ENCODE results near the gene CNTN5.
"Not testable (repeated sequence)": the region's sequence is repeated elsewhere in the genome, so short reads cannot be mapped to it uniquely, and the experiment has no call there.

The CNTN5 gene

DNA sequence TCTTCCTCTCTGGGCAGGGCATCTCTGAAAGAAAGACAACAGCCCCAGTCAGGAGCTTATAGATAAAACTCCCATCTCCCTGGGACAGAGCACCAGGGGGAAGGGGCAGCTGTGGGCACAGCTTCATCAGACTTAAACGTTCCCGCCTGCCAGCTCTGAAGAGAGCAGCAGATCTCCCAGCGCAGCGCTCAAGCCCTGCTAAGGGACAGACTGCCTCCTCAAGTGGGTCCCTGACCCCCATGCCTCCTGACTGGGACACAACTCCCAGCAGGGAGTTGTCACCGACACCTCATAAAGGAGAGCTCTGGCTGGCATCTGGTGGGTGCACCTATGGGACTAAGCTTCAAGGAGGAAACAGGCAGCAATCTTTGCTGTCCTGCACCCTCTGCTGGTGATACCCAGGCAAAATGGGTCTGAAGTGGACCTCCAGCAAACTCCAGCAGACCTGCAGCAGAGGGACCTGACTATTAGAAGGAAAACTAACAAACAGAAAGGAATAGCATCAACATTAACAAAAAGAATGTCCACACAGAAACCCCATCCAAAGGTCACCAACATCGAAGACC is 1236.6 kb downstream of the CNTN5 start:
- not testable (repeated sequence) for DNase-seq

DNA sequence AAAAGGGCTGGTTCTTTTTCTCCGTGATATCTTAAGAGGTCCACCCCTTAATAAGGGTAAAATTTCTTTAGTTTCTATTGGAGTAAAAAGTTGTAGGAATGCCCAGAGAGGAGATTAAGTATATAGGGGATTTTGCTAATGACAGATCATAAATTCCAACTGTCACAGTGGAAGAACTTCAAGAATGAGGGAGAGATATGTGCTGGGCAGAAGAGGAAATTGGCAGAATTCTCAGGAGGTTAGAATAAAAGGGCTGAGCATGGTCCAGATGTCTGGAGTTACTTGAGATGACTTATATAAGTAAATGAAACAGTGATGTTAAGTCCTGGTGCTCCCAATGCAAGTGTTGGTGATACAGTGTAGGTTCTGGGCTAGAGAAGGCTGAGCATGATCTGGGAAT is 1248.8 kb downstream of the CNTN5 start:
- DNase-seq, result no peak

DNA sequence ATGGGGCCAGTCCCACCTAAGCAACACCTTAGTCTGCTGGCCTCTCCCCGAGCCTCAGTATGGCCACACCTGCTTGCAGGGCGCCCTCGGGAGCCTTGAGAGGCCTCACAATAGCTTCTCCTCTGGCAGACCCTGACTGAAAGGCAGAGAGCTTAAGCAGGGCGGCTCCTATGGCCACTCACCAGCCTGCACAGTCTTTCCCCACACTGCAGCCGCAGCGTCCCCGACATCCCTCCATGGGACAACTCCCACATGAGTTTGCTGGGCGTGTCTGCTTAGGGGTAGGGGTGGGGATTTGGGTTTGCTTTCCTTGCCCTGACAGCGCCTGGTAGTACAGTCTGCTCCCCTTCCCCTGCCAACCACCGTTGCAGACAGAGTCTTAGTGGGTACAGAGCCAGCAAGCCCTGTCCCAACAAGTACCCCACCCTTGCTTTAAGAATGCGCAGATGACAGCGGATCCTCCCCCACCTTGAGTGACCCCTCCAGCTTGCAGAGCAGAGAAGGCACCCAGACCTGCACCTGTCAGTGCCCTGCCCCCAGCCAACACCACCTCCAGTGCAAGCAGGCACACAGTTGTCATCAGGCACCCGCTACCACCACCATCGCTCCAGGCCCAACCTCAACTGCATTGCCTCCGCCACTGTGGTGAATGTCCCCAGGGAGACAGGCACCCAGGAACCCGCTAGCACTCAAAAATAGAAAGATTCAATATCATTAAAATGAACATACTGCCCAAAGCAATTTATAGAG is 1252.5 kb downstream of the CNTN5 start:
- DNase-seq, result no peak

DNA sequence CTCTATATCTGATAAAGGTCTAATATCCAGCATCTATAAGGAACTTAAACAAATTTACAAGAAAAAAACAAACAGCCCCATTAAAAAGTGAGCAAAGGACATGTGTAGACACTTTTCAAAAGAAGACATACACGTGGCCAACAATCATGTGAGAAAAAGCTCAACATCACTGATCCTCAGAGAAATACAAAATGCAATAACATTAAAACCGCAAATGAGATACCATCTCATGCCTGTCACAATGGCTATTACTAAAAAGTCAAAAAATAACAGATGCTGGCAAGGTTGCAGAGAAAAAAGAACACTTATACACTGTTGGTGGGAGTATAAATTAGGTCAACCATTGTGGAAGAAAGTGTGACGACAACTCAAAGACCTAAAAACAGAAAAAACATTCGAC is 1253.7 kb downstream of the CNTN5 start:
- not testable (repeated sequence) for DNase-seq

DNA sequence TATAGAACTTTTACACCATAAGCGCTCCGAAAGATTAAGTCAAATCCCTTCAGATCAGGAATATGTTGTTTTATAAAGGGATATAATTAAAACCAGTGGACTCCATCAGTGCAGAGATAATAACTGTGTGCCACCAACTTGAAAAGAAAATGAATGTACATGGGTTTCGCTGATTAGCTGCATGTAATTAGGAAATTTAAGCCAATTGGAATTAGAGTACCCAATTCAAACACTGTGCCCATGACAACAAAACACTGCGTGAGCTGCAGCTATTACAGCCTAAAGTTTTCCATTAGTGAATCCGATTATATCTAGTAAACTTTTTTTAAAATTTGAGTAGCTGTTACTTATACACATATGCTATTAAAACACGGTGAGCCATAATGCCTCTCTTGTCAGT is 1274.0 kb downstream of the CNTN5 start:
- DNase-seq, result no peak

DNA sequence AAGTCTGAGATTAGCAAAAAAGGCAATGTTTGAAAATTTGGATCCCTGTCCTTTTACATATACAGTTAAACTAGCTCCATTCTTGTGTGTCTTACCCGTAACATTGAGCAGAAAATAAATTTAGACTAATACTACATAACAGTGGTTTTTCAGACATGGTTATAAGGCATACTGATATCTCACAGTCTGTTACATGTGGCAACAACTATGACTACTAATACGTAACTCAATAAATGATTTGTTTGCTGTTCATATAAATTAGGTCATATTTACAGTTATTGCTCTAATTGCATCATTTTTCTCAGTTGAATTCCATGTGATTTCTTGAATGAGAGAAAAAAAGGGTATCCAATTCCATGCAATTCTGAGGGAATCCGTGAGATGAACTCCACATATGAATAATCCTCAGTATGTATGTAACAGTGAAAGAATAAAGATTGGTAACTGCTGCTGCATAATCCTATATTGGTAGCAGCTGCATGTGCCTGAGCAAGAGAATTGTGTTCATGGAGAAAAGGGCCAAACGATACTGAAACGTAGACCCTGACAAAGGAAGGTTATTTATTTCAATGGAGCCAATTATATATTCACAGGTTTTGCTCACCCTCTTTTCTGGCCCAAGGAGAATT is 1275.4 kb downstream of the CNTN5 start:
- no peak for DNase-seq

DNA sequence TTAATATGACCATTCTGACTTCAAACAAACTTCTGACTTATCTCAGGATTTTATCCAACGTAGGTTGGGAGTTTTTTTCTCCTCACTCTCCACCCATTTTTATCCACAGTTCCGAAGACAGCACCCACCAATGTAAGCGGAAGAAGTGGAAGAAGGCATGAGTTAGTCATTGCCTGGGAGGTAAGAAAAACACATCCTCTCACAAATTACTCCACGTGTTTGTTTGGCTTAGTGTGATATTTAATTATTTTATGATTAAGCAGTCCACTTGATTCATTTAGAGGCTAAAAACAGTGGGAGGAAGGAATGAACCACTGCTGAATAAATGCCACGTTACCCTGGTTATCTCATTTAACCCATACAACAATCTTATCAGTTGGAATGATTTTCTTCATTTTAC is 1276.8 kb downstream of the CNTN5 start:
- no peak for DNase-seq

DNA sequence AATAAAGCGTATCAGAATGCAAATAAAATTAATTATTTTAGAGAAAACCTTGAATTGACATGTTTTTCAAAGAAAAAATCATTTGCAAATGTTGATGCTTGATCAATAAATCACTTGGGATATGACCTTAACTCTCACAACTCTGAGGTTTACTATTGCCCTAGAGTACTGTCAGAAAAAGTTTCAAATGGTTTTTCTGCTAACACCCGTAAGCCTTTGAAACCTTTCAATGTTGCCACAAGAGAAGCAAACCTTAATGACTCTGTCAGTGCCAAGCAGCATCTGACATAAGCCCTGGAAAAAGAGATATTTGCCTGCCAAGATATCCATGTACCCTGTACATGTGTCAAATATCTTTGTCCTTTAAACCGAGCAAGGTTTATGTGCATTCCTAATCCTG is 1282.1 kb downstream of the CNTN5 start:
- DNase-seq, result no peak

DNA sequence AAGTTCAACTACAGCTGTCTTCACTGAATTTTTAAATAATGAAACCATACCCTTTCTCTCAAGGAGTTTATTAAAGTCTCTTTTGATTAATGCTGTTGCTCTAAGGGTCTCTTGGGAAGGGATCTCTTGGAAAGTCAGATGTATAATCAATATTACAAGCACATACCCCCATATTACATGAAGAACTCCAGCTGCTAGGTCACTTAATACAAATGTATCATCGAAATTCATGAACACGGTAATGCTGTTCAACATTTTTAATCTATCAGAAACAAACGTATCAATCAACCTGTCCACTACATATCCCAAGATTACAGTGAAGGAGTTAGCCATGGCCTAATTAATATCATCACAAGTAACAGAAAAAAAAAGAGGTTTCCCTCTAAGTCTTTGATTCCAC is 1283.1 kb downstream of the CNTN5 start:
- DNase-seq, result no peak

DNA sequence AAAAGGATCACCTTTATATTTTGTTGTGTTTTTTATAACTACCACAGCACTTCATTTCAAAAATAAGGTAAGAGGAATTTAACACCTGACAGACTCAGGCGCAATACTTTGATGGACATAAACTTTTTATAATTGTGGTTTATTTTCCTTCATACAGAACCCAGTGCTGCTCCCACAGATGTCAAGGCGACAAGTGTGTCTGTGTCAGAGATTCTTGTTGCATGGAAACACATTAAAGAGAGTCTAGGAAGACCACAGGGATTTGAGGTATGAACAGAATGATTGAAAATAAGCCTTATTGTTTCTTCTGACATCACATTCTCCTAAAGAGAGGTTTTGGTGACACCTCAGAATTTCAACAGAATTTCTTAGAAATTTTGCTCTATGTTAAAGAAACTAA is 1287.5 kb downstream of the CNTN5 start:
- DNase-seq, result no peak

DNA sequence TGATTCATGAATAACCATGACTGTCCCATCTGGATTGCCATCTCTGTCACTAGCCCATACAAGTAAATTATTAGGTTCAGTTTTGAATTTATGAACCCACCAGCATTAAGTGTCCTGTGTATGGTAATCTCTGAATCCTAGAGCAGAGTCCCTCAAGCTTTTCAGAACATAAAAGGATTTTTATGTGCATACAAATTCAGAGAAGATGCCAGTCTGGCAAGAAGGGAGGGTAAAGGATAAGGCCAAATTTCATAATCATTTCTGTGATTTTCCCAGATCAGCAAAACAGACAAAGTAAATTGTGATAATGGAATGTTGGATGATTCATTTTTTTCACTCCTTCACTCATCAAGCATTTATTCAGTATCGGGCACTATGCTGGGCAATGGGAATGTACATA is 1295.2 kb downstream of the CNTN5 start:
- no peak for DNase-seq

DNA sequence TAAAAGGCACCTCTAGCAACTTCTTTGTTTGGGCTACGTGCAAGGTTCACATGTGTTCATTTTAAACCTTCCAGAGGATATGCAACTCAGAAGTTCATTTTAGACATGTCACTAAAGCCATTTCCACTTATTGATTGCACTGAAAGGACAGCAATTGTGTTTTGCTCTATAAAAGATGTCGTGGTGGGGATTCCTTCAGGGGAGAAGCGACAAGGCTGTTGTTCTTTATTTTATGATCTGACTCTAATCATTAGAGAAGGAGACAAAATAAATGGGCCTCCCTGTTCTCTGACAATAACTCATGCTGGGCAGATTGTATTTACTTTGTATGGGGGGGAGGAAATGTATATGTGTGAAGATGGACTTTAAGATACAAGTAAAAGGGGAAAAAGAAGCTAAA is 1296.2 kb downstream of the CNTN5 start:
- no peak for DNase-seq

DNA sequence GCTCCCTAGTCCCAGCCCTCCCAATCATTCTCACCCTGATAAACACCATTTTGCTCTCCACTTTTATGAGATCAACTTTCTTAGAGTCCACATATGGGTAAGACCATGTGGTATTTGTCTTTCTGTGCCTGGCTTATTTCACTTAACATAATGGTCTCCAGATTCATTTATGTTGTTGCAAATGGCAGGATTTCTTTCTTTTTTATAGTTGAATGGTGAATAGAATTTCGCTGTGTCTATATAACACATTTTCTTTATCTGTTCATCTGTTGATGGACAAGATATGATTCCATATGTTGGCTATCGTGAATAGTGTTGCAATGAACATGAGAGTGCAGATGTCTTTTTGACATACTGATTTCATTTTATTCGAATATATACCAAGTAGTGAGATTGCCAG is 1298.9 kb downstream of the CNTN5 start:
- DNase-seq, result no peak

DNA sequence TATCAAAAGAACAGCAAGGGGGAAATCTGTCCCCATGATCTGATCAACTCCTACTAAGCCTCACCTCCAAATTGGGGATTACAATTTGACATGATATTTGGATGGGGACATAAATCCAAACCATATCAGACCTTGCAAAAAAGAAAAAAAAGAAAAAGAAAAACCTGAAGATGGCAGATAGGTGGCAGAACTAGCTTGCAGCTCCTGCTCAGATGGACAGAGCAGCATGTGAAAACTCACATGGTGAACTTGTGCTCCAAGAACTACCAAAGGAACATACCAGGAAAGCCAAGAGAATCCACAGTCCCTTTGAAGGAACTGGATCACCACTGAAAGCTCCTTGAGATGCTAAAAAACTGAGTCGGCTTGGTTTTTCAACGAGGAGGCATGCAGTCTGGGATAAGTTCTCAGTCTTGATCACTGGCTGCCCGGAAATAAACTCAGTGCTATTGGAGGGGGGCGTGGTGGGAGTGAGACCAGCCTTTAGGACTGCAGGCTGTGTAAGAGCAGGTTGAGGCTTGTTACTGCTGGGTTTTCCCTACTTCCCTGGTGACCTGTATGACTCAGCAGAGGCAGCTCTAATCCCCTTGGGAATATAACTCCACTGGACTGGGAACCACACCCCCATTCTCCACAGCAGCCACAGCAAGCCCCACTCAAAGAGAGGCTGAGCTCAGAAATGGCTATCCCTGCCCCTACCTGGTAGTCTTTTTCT is 1308.0 kb downstream of the CNTN5 start:
- no peak for DNase-seq

DNA sequence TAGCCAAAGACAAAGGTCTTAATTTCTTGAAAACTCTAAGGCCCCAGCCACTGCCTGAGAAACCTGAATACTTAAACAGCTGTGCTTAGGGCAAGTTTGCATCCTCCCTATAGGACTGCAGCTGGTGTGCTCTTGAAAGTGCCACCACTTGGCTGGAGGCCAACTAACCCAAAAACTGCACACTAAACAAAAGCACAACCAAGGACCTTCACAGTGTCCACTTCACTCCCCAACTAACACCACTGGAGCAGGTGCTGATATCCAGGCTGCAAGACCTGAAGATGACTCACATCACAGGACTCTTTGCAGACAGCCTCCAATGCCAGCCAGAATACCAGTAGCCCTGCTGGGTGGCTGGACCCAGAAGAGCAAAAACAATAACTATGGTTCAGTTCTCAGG is 1308.6 kb downstream of the CNTN5 start:
- DNase-seq, result no peak

DNA sequence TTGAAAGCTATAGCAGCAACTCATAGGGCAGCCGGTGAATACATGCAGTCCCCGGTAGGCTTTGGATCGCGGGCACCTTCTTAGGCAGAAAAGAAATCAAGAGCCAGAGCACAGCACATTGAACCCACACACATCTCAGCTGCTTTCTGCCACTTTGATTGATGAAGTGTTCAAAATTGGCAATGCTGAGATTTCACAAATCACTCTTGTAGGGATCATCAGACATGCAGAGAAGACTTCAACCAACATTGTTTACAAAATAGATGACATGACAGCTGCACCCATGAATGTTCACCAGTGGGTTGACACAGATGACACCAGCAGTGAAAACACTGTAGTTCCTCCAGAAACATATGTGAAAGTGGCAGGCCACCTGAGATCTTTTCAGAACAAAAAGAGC is 1316.1 kb downstream of the CNTN5 start:
- DNase-seq, result no peak

DNA sequence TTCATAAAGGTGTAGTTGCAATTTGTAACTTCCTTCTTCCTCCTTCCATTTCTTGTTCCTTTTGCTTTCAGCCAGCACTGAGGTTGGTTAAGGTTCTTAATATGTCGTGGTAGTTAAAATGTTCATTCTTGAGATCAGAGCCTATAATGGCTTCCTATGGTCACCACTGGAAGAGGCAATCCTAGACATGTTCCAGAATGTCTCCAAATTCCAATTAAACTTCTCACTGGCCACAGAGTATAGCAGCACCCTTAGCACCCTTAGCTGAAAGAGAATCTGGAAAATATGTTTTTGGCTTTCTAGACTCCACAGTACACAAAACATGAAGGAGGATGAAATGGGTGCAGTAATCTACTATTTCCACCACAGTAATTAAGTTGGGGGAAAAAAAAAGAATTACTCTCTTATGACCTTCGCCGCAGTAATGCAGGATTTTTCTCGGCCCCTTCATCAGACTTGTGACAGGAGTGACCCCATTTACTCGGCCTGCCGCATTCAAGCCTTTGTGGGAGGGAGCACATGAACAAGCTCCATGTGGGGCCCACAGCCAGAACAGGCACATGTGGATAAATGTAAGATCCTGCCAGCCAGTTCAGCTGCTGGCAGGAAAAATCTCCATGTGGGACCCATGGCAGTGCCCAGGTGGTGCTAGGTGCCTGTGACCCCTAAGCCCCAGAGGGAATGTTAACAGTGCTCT is 1317.5 kb downstream of the CNTN5 start:
- no peak for DNase-seq

DNA sequence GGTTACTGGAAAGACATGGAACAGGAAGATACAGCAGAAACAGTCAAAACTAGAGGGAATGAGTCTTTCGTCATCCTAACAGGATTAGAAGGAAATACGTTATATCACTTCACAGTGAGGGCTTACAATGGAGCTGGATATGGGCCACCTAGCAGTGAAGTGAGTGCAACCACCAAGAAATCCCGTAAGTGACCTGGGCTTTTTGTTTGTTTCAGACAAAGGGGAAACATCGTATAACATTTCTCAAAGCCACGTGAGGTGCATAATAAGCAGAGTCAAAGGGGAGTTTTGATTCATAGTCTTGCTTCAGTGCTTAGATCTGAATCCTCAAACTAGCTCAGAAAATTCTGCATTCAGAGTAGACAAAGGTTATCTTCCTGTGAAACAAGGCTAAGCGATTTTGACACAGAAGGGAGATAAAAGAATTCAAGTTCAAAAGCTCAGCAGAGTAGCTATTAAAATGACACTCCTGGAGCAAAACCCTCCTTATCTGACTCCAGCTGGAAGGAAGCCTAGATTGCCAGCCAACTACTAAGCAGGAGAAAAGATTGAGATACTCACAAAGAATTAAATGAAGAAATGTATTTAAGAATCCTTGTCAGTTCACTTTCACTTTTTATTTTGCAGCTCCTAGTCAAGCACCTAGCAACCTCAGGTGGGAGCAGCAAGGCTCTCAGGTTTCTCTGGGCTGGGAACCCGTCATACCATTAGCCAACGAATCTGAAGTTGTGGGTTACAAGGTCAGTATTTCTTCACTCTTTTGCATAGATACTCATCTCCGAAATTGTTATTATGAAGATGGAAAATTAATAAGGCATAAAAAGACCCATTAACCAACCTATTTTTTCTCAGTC is 1319.9 kb downstream of the CNTN5 start:
- DNase-seq, result no peak

DNA sequence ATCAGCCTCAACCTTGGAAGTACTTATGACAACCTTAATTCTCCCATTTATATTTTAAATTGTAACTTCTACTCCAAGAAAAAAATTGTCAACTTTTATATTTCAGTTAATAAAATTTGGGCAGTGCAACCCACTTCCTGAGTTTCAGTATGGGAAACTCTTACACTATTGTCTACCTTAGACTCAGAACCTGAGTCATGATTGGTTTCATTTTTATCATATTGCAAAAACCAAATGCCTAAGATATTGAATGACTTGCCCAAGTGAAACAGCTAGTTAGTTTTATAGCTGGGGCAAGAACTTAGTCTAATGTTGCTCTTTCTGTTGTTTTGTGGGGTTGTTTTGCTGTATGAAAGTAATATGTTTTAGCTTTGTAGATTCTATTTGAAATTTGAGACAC is 1332.3 kb downstream of the CNTN5 start:
- DNase-seq, result no peak

DNA sequence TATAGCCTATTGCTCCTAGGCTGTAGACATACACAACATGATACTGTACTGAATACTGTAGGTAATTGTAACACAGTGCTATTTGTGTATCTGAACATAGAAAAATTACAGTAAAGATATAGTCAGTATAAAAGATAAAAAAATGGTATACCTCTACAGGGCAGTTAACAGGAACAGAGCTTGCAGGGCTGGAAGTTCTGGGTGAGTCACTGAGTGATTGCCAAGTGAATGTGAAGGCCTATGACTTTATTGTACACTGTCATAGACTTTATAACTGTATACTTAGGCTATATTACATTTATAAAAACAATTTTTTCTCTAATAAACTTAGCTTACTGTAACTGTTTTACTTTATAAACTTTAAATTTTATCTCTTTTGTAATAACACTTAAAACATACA is 1334.0 kb downstream of the CNTN5 start:
- no peak for DNase-seq

DNA sequence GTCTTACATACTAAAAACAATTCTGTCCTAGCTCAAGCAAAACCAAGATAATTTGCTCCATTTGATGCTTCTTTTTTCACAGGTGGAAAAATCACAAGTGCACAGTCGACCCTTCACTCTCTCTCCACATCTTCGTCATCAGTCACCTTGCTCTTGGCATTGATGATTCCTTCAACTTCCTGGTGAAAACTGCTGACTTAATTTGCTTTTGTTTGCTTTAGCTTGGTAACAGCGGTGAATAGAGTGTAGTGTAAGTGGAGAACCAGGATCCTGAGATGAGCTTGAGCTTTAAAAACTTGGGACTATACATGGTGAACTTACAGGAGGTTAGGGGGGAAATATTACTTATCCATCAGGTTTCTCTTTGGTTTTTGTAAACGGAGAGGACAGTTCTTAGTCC is 1335.3 kb downstream of the CNTN5 start:
- no peak for DNase-seq

DNA sequence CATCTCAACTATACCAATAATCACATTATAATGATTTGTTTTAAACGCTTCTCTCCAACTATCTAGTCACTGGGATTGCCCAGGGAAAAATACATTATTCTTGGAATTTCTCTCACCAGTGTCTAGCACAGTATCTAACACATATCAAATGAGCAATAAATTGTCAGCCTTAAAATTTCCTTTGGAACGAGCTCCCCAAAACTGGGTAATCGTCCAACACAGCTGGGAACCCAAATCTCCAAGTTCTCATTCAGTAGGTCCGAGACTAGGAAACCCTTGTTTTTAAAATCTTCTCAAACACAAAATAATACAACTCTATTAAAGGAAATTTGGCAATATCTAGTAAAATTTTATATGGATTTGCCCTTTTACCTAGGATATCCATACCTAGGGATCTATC is 1338.5 kb downstream of the CNTN5 start:
- DNase-seq, result no peak
